HG03378 (cell line): ENCODE data around the gene ITGA3.

Experiments used
- ATAC-seq: cut with Tn5 transposase; IDR thresholded peaks from one replicate; pipeline ENCODE4 v1.9.1; 2021; ENCODE audit warnings: mild to moderate bottlenecking, moderate library complexity; ENCODE audit not compliant: unreplicated experiment

The ITGA3 gene

GRCh38 chr17:50066995-50067394 is 11.1 kb downstream of the ITGA3 start:
- ATAC-seq = no peak

GRCh38 chr17:50067996-50068395 is 12.1 kb downstream of the ITGA3 start:
- no peak for ATAC-seq

GRCh38 chr17:50070908-50071680 is 15.2 kb downstream of the ITGA3 start:
- no peak for ATAC-seq

GRCh38 chr17:50071692-50072091 is 15.8 kb downstream of the ITGA3 start:
- no peak for ATAC-seq

- ATAC-seq = no peak
These were observed 16.2 kb downstream of the ITGA3 start for GRCh38 chr17:50072130-50072529.

GRCh38 chr17:50072925-50073324 is 17.0 kb downstream of the ITGA3 start:
- no peak for ATAC-seq

GRCh38 chr17:50074227-50074626 is 18.3 kb downstream of the ITGA3 start:
- ATAC-seq = no peak

GRCh38 chr17:50075446-50076032 is 19.6 kb downstream of the ITGA3 start:
- ATAC-seq = no peak

GRCh38 chr17:50076221-50076590 is 20.3 kb downstream of the ITGA3 start:
- ATAC-seq = no peak

GRCh38 chr17:50076591-50077235 is 20.8 kb downstream of the ITGA3 start:
- ATAC-seq = no peak

- ATAC-seq = no peak
These were observed 22.5 kb downstream of the ITGA3 start for GRCh38 chr17:50078430-50078829.

- no peak for ATAC-seq
These were observed 23.6 kb downstream of the ITGA3 start for GRCh38 chr17:50079334-50080095.

GRCh38 chr17:50080096-50080480 is 24.2 kb downstream of the ITGA3 start:
- no peak for ATAC-seq

- ATAC-seq = no peak
These were observed 24.9 kb downstream of the ITGA3 start for GRCh38 chr17:50080827-50081226.

GRCh38 chr17:50081757-50082156 is 25.8 kb downstream of the ITGA3 start:
- ATAC-seq = no peak

- ATAC-seq = no peak
These were observed 31.5 kb downstream of the ITGA3 start for GRCh38 chr17:50087246-50087911.

- no peak for ATAC-seq
These were observed 32.0 kb downstream of the ITGA3 start for GRCh38 chr17:50087912-50088405.

GRCh38 chr17:50088952-50089825 is 33.3 kb downstream of the ITGA3 start:
- ATAC-seq = no peak

- no peak for ATAC-seq
These were observed 34.2 kb downstream of the ITGA3 start for GRCh38 chr17:50090071-50090470.
